Ovary (tissue), 10 donors: Measurements from ENCODE around the gene GAK. TPM values are rescaled to one million over a fixed set of nuclear protein-coding genes. Genes with fewer than 3 reads are reported as not detected.
"Not testable (repeated sequence)": the region's sequence is repeated elsewhere in the genome, so short reads cannot be mapped to it uniquely, and the experiment has no call there.

Source experiments
- DNase-seq, 5 donors: peaks; one replicate each; pipeline ENCODE4 v3.0.0-alpha.2; 2019 to 2020
- H3K27ac ChIP-seq, 2 donors: fragments of 200-600 bp; one replicate each; pipeline versions ENCODE4 v1.5.1 to v1.8.0; 2019 to 2022
- H3K27me3 ChIP-seq: fragments of 200-600 bp; one replicate; pipeline ENCODE4 v1.8.0; 2022
- H3K36me3 ChIP-seq: fragments of 200-600 bp; sonication (generic); one replicate; pipeline ENCODE4 v1.5.1; 2019
- H3K4me1 ChIP-seq: one replicate; pipeline ENCODE4 v1.8.1; 2013; ENCODE audit warnings: mild to moderate bottlenecking, moderate library complexity; ENCODE audit not compliant: insufficient read depth
- H3K4me3 ChIP-seq: fragments of 200-600 bp; sonication (generic); one replicate; pipeline ENCODE4 v1.5.1; 2017
- H3K9me3 ChIP-seq, 2 donors: fragments of 200-600 bp in 1 of 2; sonication (generic) in 1 of 2; one replicate each; pipeline versions ENCODE4 v1.5.1 to v1.8.1; 2013 to 2019; ENCODE audit warnings: mild to moderate bottlenecking in 1 of 2, moderate library complexity in 1 of 2
- CTCF ChIP-seq, 3 donors: fragments of 450-650 bp in 2 of 3; fragments of 200-600 bp in 1 of 3; IDR thresholded peaks; one replicate each; pipeline versions ENCODE4 v1.5.1 to v1.8.0; 2016 to 2022; ENCODE audit warnings: antibody characterized with exemption in 3 of 3, mild to moderate bottlenecking in 1 of 3
- EP300 ChIP-seq: sonication (generic); formaldehyde crosslinking; IDR thresholded peaks from one replicate; pipeline ENCODE4 v1.6.1; 2017; ENCODE audit warnings: antibody characterized with exemption
- POLR2A ChIP-seq: fragments of 450-650 bp; IDR thresholded peaks from one replicate; pipeline ENCODE4 v1.6.1; 2017; ENCODE audit warnings: antibody characterized with exemption, mild to moderate bottlenecking, moderate library complexity
- WGBS, 3 donors: extraction: QIAGEN DNeasy Blood & Tissue Kit in 1 of 3; methylation state at CpG; one replicate each; pipeline versions ENCODE4 v1.1.5 to v1.1.7; 2013 to 2017; 5-methylcytosine and 5-hydroxymethylcytosine counted together
- intact Hi-C, 4 donors: fragments of 100-400 bp; cut with DNase I; formaldehyde crosslinking; loops; one replicate each; pipeline versions ENCODE4 v1.11.0 to v1.15.1; 2022 to 2023
- long read RNA-seq, 3 donors: library from polyadenylated mRNA in 2 of 3; unstranded in 2 of 3; transcript quantifications; one replicate each; pipeline ENCODE4 v2.0.0 and lab custom pipeline, GENCODE V29; 2021 to 2026
- polyA plus RNA-seq, 2 donors: library from polyadenylated mRNA; stranded (reverse); fragments of 200-250 nt in 1 of 2; fragments of 350-450 nt in 1 of 2; fragmentation: Illumina TruSeq in 1 of 2; extraction: RNeasy Lipid Tissue Mini Kit (QIAGEN cat#74804) in 1 of 2; gene quantifications; one replicate each; pipeline ENCODE4 v1.2.3, GENCODE V29; 2013 to 2014
- total RNA-seq, 7 donors: library from RNA; depleted of rRNA in 2 of 7; stranded (reverse); fragments of >200 nt in 2 of 7; fragmentation: NEBNext Ultra II Directional in 3 of 7; extraction: Animal tissue kit (Norgen Biotek cat#: 25700) in 3 of 7; gene quantifications; one replicate each; pipeline versions ENCODE4 v1.1.0 to v1.2.4, GENCODE V29; 2016 to 2023
- donor health status: DM: no; HTN: no; CAD: no; lungs with moderate emphysema.
- donor health status: DM: no; HTN: no; CAD: no.
- donor health status: Bipolar disorder and iron deficiency.
- donor health status: DM: yes; HTN: yes; CAD: no.
- donor health status: DM: no; HTN: no; CAD: no.
- donor health status: DM: yes; HTN: yes; CAD: no.

GAK gene
- 10 to 100 TPM; 54.1 to 95.4 (median 76.2) TPM for total RNA-seq
- polyA plus RNA-seq = 10 to 100 TPM; 30.7 to 66.8 TPM
- long read RNA-seq, donor 1, full-length matches to known transcripts = 10 of 132 reads
- long read RNA-seq, donor 1, partial matches to known transcripts = 78 of 132 reads
- long read RNA-seq, donor 1, other reads (novel, unspliced or antisense) = 44 of 132 reads
- long read RNA-seq, donor 2, full-length matches to known transcripts = 7 of 27 reads
- long read RNA-seq, donor 2, partial matches to known transcripts = 20 of 27 reads
- long read RNA-seq, donor 2, other reads (novel, unspliced or antisense) = 0 of 27 reads
- long read RNA-seq, donor 3, full-length matches to known transcripts = 41 of 158 reads
- long read RNA-seq, donor 3, partial matches to known transcripts = 62 of 158 reads
- long read RNA-seq, donor 3, other reads (novel, unspliced or antisense) = 55 of 158 reads

DNA sequence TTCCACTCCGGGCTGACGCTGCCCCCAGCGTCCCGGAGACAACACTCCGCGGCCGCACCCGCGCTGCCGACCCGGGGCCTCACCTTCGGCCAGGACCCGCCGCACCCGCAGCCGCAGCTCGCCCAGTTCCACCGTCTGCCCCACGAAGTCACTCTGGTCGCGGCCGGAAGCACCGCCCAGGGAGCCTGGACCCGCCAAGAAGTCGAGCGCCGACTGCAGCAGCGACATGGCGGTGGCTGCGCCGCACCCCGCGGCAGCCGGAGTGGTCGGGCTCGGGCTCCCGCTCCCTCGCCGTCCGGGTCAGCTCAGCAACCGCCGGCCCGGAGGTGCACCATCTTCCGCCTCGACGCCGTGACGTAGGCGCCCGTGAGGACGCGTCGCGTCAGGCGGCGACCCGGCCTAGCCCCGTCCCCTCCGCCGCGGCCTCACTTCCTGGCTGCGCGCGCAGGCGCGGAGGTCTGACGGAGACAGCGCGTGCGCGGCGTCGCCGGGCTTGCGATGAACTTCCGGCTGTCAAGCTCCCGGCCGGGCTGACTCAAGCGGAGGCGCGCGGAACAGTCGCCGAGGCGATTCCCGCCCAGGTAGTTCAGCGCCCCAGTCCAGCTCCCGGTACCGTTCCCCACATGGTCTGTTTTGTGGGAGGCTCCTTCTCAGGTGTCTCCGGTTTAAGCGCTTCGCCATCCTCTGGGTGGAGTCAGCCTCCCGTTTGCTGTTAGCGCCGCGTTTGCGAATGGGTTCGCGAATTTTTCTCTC, at the start of gene GAK, which contains the start of gene TMEM175:
Gene GAK, minus strand, starts transcription at position 357 of the 753 bp plus-strand sequence. Its CDS starts 129 bp downstream, at position 228.
Gene TMEM175, plus strand, starts transcription at position 501 of the 753 bp plus-strand sequence. CDS start 15,280 bp downstream, outside the sequence.
- intact Hi-C loops = no loop called here
- H3K36me3 ChIP-seq = no peaks in the 10 kb centered on the region
- H3K4me3 ChIP-seq = peak within 1 kb of the TSS; percentile 79
- 0 to 1% (median 0%) methylated on average over 46 to 99 of the region's 99 CpGs for WGBS, 3 donors
- no peak for TF ChIP-seq CTCF (IDR thresholded peaks at IDR 0.05)
- TF ChIP-seq POLR2A = peak; percentile 63
- peak within 1 kb of the TSS; percentile 13 to 50 for H3K27ac ChIP-seq
- no peaks in the 10 kb centered on the region for H3K27me3 ChIP-seq
- no peaks in the 10 kb centered on the region for H3K9me3 ChIP-seq
- peaks cover 10% of the 10 kb centered on the region for H3K4me1 ChIP-seq
- DNase-seq = peak; percentile 93 to 97 (median 95)

DNA sequence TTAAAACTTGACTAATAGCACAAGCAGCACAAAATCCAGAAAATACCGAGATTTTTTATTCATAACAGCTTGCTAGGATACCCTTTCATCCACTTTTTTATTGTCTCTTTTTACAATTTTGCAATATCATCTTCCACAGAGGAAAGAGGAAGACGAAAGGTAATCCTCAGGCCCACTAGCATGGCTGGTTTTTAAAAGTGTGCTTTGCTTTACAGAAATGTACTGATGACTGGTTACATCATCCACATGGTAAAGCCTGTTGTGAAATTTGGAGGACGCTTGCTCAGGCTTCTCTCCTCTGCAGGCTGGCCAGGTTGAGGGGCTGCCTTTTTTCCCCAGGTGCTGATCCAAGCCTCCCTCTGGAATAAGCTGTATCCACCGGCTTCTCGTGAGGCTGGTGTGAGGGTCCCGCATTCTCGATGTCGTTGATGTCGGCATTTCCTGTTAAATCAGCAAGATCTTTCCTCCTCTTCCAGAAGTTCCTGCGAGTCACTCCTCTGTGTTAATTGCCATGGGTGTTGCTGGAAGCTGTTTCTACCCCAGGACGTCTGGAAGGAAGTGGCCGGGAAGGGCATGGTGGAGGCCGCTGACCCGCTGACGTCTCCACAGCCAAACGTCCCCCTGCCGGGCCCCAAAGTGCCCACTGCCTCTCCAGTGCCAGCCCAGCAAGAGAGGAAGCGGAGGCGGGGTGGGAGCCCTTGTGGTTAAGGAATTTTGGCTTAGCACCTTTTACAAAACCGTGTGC, 47.0 kb upstream of the GAK start:
- Histone ChIP-seq H3K27ac (no peak overlapping the region), H3K4me3 (no peak overlapping the region), H3K9me3 (no peaks in the 10 kb centered on the region), H3K27me3 (no peaks in the 10 kb centered on the region), H3K4me1 (no peaks in the 10 kb centered on the region), H3K36me3 (no peaks in the 10 kb centered on the region)
- DNase-seq = no peak
- no peak for TF ChIP-seq POLR2A
- no peak for TF ChIP-seq EP300
- no peak for TF ChIP-seq CTCF (IDR thresholded peaks at IDR 0.05)
- intact Hi-C loops = no loop called here
- WGBS, 3 donors = 57 to 60% (median 58%) methylated on average over 20 of the region's 20 CpGs

- intact Hi-C loops, DNase-seq, H3K27ac ChIP-seq, H3K4me3 ChIP-seq, H3K4me1 ChIP-seq, H3K36me3 ChIP-seq, H3K9me3 ChIP-seq, H3K27me3 ChIP-seq: not testable (repeated sequence)
- 95 to 100% (median 100%) methylated on average over 5 to 20 of the region's 25 CpGs for WGBS, 3 donors
These were observed 43.9 kb upstream of the GAK start for GRCh38 chr4:976016-976415.

DNA sequence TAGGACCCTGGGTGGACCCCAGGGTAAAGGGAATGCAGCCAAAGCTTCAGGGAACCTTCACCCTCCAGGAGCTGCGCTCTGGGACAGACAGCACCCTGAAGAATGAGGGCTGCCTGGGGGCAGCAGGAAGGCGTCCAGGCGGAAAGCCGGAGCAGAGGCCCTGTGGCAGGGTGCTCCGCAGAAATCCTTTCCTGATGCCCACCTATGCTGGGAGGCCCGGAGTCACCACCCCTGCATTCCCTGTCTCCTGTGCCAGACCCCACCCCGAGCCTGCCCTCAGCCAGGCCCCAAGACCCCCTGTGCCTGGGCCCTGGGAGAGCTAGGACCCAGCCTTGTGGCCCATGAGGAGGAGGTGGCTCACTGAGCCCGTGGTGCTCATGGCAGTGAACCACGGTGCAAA, 42.6 kb upstream of the GAK start:
- TF ChIP-seq CTCF (IDR thresholded peaks at IDR 0.05) (no peak), EP300 (no peak), POLR2A (no peak)
- WGBS, 3 donors = 89 to 93% (median 91%) methylated on average over 9 of the region's 9 CpGs
- H3K27me3 ChIP-seq = no peaks in the 10 kb centered on the region
- no peak overlapping the region for H3K27ac ChIP-seq
- intact Hi-C loops = no loop called here
- H3K4me3 ChIP-seq = no peak overlapping the region
- H3K4me1 ChIP-seq = peaks cover 8% of the 10 kb centered on the region
- no peaks in the 10 kb centered on the region for H3K36me3 ChIP-seq
- no peak for DNase-seq
- H3K9me3 ChIP-seq = no peaks in the 10 kb centered on the region
